GDM1 (cell line): Measurements from ENCODE around the gene NPLOC4.
"Not testable (repeated sequence)": the region's sequence is repeated elsewhere in the genome, so short reads cannot be mapped to it uniquely, and the experiment has no call there.

Source experiments
- DNase-seq: peaks from one replicate; lab custom pipeline; 2025; lab: John Stamatoyannopoulos, UW

Gene NPLOC4

GRCh38 chr17:81636505-81637288 is at the start of gene NPLOC4, which contains the start of gene TSPAN10:
NPLOC4 (minus strand) TSS chr17:81637112; CDS start chr17:81636930, 182 bp downstream.
TSPAN10 (plus strand) TSS chr17:81637196; CDS start chr17:81642413, 5,217 bp downstream.
- peak; percentile 77 for DNase-seq

GRCh38 chr17:81686614-81687013 is 49.7 kb upstream of the NPLOC4 start:
- DNase-seq: no peak

GRCh38 chr17:81685108-81685507 is 48.2 kb upstream of the NPLOC4 start:
- DNase-seq: no peak

DNA sequence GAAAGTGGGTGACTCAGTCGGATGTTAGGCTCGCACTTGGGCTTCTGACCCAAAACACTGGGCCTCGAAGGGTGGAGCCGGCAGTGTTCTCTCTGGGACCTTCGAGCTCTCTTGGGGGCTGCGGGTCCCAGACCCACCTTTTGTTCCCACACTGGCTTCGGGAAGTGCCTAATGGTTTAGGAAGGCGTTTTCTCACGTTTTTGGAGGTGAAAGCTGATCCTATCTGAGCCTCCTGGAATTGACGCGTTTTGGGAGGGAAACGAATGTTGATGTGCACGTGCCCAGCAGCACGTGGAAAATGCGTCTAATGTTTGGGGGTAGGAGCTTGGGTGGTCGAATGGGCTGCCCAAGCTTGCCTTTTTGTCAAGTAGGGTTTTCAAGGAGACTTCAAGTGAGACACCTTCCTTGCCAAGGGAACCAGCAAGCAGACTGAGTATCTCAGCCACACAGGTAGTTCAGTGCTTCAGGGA is 47.6 kb upstream of the NPLOC4 start:
- no peak for DNase-seq

DNA sequence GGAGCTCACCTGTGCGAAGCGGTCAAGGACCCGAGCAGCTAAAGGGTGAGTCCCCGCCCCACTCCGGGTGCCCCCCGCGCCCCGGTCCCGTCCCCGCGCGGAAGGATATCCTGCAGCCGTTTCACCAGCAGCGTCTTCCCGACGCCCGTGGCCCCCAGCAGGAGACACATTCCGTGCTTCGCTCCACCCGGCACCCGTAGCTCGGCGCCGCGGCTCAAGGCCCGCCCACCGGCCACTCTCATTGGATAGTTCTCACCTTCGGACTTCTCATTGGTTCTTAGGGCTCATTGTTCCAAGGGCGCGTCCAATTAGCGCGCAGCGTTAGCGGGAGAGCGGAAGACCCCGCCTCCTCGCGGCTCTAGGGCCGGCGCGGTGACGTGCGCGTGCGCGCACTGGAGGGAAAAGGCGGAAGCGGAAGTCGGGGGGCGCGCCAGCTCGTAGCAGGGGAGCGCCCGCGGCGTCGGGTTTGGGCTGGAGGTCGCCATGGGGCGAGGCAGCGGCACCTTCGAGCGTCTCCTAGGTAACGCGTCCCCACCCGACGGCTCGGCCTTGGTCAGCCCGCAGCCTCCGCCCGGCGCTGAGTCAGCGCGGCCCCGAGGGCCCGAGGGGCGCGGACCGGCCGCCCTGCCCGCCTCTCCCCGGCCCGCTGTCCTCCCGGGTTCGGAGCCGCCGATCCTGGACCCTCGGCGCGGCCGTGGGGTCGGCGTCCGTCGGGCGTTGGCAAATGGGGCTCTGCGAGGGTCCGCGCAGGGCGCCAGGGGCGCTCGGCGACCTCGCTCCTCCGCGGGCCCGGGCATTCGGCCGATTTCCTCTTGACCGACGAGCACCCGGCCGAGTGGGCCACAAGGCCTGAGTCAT is 46.9 kb upstream of the NPLOC4 start, which contains the start of the genes ARL16 and HGS:
Gene ARL16, minus strand, starts transcription at position 214 of the 858 bp plus-strand sequence. Its CDS starts 44 bp downstream, at position 170.
Gene HGS, plus strand, starts transcription at position 428 of the 858 bp plus-strand sequence. Its CDS starts 56 bp downstream, at position 484.
- DNase-seq: peak; percentile 98

DNA sequence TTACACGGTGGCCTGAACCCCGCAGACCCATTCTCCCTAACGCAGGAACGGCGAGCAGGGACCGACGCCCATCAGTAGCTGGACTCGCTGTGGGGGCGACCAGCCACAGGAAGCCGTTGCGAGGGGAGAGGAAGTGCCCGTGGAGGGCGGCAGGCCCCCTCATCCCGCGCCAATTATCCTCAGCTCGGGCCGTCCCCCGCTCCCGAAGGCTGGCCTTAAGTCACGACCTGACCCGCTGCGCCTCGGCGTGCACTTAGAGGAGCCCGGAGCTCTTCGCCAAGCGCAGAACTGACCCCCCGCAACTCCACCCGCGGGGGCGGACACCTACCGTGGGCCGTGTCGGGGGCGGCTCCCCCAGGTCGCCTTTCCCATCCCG is 46.3 kb upstream of the NPLOC4 start:
- no peak for DNase-seq

- DNase-seq: no peak
These were observed 45.8 kb upstream of the NPLOC4 start for GRCh38 chr17:81682565-81683207.

GRCh38 chr17:81681672-81682071 is 44.8 kb upstream of the NPLOC4 start:
- no peak for DNase-seq

GRCh38 chr17:81680150-81680549 is 43.2 kb upstream of the NPLOC4 start:
- no peak for DNase-seq

GRCh38 chr17:81676906-81677305 is 40.0 kb upstream of the NPLOC4 start:
- no peak for DNase-seq

GRCh38 chr17:81675515-81676221 is 38.8 kb upstream of the NPLOC4 start:
- not testable (repeated sequence) for DNase-seq

DNA sequence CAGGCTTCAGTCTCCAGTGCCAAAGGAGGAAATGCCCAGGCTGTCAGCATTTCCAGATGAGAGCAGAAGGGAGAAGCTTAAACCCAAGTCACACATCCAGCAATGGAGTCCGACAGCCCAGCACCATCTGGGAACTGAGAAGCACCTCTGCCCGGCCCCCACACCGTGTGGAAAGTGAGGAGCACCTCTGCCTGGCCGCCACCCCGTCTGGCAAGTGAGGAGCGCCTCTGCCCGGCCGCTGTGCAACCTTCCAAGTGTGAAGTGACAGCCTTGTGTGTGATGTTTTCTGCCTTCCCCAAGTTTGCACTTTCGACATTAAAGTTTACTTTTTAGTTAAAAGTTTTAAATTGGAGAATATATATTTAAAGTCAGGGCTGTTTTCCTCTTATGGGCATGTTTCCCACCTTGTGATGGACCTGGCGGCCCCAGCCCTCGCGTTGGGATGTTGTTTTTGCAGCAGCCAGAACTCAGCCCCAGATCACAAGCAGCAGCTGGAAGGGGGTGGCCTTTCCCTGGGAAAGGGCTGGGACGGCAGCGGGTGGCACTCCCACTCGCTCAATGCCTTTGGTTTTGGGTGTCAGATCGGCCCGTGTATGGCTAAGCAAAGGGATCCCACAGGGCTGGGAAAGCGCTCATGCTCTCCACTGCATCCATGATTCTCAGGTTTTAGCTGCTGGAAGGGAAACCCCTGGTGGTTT is 36.8 kb upstream of the NPLOC4 start:
- no peak for DNase-seq

DNA sequence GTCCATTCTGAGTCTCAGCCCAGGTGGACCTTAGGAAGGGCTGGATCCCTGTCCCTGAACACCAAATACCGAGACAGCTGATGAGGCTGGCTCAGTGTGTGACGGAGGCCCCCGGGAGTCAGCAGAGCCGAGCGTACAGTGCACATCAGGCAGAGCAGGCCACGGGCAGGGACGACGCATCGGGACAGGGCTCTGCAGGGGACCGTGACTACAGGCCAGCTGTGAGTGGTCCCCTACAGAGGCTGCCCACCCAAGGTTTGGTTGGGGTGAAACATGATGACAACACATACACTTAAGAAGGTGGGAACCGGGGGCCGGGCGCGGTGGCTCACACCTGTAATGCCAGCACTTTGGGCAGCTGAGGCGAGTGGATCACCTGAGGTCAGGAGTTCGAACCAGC is 36.0 kb upstream of the NPLOC4 start:
- no peak for DNase-seq

- no peak for DNase-seq
These were observed 35.6 kb upstream of the NPLOC4 start for GRCh38 chr17:81672504-81672903.

- no peak for DNase-seq
These were observed 30.8 kb upstream of the NPLOC4 start for GRCh38 chr17:81667754-81668153.

DNA sequence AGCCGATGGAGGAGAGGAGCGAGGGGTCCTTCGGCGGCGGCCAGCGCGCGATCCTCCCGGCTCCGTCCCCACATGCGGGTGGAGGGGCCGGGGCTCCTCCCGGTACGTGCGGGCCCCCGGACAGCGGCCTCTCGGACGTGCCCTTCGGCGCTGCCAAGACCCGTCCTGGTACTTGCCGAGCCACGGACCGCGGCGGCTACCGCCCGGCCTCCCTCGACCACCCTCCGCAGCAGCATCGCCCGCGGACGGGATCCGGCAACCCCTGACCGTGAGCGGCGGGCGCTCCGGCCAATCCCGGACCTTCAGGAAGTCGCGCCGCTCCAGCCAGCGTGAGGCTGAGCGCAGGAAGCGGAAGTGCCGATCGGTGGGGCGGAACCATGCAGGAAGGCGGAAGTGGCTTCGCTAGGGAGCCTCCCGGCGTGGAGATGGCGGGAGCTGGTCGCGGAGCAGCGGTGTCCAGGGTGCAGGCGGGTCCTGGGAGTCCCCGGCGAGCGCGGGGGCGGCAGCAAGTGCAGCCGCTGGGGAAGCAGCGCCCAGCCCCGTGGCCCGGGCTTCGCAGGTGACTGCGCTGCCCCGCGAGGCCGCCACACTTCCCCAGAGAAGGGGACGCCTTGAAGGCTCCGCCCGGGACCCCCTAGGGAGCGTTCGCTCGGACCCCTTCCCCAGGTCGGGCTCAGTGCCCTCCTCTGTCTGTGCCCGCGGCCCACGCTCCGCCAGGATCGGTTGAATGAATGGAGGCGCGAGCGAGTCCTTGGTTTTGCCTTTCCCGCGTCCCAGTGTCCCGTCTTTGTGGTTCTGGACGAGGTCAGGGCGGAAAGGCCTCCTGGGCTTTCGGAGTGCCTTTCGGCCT is 29.7 kb upstream of the NPLOC4 start, which contains the start of the genes CCDC137 and OXLD1:
Gene CCDC137, plus strand, starts transcription at position 396 of the 850 bp plus-strand sequence. Its CDS starts 30 bp downstream, at position 426.
Gene OXLD1, minus strand, starts transcription at position 264 of the 850 bp plus-strand sequence. Its CDS starts 28 bp downstream, at position 236.
- peak; percentile 94 for DNase-seq

DNA sequence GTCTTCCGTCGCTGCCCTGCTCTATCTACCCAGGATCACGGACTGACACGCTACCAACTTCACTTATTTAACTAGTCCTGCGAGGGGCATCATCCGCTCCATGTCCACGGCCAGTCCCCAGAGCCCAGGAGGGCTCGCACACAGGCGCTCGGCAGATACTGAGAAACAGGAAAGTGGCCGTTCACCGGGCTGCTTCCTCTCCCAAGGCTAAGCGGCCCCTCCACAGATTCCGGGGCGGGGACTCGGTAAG is 29.1 kb upstream of the NPLOC4 start:
- DNase-seq: peak; percentile 67

GRCh38 chr17:81665205-81666091 is 28.5 kb upstream of the NPLOC4 start:
- DNase-seq: no peak

DNA sequence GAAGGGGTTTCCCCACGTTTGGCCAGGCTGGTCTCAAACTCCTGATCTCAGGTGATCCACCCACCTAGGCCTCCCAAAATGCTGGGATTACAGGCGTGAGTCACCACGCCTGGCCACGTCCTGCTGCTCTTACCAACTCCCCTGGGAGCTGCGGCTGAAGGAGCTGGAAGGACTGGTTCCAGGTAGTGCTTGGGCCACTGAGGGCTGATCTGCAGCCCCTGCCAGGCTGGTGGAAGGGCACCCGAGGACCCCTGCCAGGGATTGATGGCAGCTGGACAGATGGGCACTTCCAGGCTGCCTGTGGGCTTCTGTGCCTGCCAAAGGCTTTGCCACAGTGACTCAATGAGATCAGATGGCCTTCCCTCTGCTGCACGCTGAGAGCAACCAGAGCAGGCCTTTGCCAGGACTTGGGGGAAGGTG is 27.1 kb upstream of the NPLOC4 start:
- DNase-seq: no peak
